ENCODE data around the gene TPCN2.

The TPCN2 gene

DNA sequence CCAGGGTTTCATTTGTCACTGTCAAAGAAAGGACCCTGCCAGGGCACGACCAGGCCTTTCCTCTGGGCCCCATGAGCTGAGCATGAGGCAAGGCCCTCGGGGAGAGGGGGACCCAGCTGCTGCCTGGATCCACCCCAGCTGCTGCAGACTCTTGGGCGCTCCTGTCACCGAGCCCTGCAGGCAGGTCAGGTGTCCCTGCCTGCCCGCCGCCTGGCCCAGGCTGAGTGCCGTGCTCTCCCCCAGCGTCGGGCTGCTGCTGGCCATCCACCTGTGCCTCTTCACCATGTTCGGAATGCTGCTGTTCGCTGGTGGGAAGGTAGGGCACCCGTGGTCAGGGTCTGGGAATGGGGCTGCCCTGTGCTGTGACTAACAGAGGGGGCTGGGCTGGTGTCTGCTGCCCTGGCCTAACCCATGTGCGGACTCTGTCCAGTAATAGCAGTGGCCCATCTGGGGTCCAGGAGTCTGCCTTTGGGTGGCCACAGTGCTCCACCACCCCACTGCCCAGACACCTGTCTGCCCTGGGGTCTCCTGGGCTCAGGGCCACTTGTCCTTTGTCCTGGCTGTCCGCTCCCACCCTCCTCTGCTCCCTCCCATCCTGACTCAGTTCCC lies 15.0 kb downstream of the TPCN2 start:
- DNase-seq = no peak
- TF ChIP-seq, protein P1, sequence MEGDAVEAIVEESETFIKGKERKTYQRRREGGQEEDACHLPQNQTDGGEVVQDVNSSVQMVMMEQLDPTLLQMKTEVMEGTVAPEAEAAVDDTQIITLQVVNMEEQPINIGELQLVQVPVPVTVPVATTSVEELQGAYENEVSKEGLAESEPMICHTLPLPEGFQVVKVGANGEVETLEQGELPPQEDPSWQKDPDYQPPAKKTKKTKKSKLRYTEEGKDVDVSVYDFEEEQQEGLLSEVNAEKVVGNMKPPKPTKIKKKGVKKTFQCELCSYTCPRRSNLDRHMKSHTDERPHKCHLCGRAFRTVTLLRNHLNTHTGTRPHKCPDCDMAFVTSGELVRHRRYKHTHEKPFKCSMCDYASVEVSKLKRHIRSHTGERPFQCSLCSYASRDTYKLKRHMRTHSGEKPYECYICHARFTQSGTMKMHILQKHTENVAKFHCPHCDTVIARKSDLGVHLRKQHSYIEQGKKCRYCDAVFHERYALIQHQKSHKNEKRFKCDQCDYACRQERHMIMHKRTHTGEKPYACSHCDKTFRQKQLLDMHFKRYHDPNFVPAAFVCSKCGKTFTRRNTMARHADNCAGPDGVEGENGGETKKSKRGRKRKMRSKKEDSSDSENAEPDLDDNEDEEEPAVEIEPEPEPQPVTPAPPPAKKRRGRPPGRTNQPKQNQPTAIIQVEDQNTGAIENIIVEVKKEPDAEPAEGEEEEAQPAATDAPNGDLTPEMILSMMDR (IDR thresholded peaks at IDR 0.05; ENCODE audit: low read depth, low read length) = no peak
- no peaks in the 10 kb centered on the region; the same call in none of the 2 replicates for H3K36me3 ChIP-seq
- H3K9me3 ChIP-seq (ENCODE audit: severe bottlenecking) = no peaks in the 10 kb centered on the region
- H3K27ac ChIP-seq = no peak overlapping the region
- H3K4me3 ChIP-seq (ENCODE audit: low read depth, low read length) = no peak overlapping the region
- no peaks in the 10 kb centered on the region for H3K27me3 ChIP-seq (ENCODE audit: insufficient read depth, low read depth, severe bottlenecking)

DNA sequence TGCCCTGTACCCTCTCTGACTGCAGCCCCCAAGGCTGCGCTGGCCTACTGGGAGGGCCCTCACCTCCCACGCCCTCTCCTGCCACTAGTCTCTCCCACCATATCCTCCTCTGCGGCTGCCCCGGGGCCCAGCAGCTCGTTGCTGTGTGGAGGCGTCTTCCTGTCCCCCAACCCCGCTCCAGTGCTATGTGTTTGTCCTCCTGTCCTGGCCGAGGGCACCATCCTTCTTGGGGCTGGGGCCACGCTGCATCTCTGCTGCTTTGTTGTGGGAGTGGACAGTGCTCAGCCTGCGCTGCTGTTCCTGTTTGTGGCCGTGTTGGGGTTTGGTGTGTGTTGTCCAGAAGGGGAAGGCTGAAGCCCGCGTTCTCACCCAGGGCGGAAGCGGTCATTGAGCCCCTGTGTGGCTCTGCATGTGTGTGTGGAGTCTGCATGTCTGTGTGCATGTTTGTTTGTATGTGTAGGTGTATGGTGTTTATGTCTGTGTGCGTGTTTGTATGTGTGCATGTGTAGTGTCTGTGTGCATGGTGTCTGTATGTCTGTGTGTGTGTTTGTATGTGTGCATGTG lies 15.7 kb downstream of the TPCN2 start:
- DNase-seq = no peak
- no peaks in the 10 kb centered on the region for H3K9me3 ChIP-seq (ENCODE audit: severe bottlenecking)
- no peaks in the 10 kb centered on the region; the same call in none of the 2 replicates for H3K36me3 ChIP-seq
- H3K27ac ChIP-seq = no peak overlapping the region
- H3K4me3 ChIP-seq (ENCODE audit: low read depth, low read length) = no peak overlapping the region
- TF ChIP-seq, protein P1 (IDR thresholded peaks at IDR 0.05; ENCODE audit: low read depth, low read length) = no peak
- no peaks in the 10 kb centered on the region for H3K27me3 ChIP-seq (ENCODE audit: insufficient read depth, low read depth, severe bottlenecking)

DNA sequence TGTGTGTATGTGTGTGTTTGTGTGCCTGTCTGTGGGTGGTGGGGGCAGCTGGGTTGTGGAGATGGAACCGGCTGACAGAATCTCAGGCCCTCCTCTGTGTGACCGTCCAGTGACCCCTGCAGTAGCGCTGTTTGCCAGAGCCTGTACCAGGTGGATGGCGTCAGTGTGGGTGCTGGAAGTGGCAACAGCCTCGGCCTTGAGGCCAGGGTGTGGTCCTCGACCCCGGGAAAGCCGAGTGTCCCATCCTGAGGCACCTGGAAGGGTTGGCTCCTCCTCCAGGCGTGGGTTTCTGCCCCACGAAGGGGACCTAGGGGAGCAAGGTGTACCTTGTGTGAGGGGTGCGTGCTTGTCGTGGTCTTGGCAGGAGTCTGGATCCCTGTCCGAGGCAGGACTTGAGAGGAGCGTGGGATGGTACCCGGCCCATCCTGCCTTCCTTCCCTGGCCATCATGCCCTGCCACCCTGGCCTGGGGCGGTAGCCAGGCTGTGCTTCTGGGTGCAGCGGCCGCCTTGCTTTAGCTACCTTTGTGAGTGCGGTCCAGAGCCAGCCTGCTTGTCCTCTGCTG lies 16.5 kb downstream of the TPCN2 start:
- no peaks in the 10 kb centered on the region; the same call in none of the 2 replicates for H3K36me3 ChIP-seq
- H3K27ac ChIP-seq = no peak overlapping the region
- TF ChIP-seq, protein P1 (IDR thresholded peaks at IDR 0.05; ENCODE audit: low read depth, low read length) = no peak
- H3K9me3 ChIP-seq (ENCODE audit: severe bottlenecking) = no peaks in the 10 kb centered on the region
- no peaks in the 10 kb centered on the region for H3K27me3 ChIP-seq (ENCODE audit: insufficient read depth, low read depth, severe bottlenecking)
- no peak for DNase-seq
- no peak overlapping the region for H3K4me3 ChIP-seq (ENCODE audit: low read depth, low read length)

DNA sequence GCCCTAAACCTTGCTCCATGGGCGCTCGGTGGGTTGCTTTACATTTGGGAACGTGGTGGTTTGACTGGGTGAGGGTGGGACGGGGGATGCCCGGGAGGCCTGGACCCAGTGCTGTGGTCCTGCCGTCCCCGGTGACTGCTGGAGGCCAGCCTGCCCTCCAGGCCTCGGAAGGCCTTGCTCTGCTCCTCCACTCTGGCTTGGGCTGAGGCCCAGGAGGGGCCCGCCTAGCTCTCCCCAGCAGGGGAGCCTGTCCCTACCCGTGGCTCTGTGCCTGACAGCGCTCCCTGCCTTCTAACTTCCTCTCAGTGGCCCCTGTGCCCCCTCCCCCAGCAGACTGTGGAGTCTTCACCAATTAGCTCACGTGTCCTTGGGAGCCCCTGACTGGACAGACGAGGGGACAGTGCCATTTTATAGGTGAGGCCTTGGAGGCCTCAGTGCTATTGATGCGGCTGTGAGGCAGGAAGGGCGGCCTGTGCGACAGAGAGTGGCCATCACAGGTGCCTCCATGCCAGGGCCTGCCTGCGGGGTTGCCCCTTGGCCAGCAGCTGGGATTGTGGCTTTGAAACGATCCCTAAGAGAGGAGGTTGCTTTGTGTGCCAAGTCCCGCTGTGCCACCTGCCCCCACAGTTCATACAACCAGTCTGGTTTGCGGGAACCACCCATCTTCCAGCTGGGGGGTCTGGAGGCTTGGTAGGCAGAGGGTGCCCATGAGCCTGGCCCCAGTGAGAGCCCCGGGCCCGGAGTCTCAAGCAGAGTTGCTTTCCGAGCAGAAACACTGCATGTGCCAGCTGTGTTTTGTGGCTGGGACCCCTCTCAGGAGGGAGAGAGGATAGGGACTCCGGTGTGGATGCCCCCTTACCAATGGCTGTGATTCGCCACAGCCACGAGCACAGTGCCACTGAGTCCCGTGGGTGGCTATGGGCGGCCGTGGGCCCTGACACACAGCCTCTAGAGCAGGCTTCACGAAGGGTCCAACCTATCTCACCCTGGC lies 17.7 kb downstream of the TPCN2 start:
- Histone ChIP-seq H3K36me3 (no peaks in the 10 kb centered on the region; the same call in none of the 2 replicates), H3K27ac (no peak overlapping the region), H3K9me3 (ENCODE audit: severe bottlenecking) (no peaks in the 10 kb centered on the region), H3K4me3 (ENCODE audit: low read depth, low read length) (no peak overlapping the region), H3K27me3 (ENCODE audit: insufficient read depth, low read depth, severe bottlenecking) (no peaks in the 10 kb centered on the region)
- DNase-seq = no peak
- TF ChIP-seq, protein P1 (IDR thresholded peaks at IDR 0.05; ENCODE audit: low read depth, low read length) = no peak

DNA sequence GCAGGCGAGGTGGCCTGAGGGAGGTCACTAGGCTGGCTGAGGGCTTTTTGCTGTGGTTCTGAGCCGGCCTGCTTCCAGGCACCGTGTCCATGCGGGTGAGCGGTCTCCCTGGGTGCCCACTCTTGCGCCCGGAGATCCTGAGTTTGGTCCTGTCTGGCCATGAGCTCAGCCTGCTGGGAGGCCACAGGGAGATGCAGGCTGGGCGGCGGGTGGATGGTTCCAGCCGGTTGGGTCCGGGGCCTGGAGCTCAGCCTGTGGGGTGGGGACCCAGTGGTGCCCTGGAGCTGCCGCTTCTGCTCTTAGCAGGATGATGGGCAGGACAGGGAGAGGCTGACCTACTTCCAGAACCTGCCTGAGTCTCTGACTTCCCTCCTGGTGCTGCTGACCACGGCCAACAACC lies 18.5 kb downstream of the TPCN2 start:
- Histone ChIP-seq H3K36me3 (no peaks in the 10 kb centered on the region; the same call in none of the 2 replicates), H3K27me3 (ENCODE audit: insufficient read depth, low read depth, severe bottlenecking) (no peaks in the 10 kb centered on the region), H3K9me3 (ENCODE audit: severe bottlenecking) (no peaks in the 10 kb centered on the region), H3K27ac (no peak overlapping the region), H3K4me3 (ENCODE audit: low read depth, low read length) (no peak overlapping the region)
- DNase-seq = no peak
- TF ChIP-seq, protein P1 (IDR thresholded peaks at IDR 0.05; ENCODE audit: low read depth, low read length) = no peak
